ENCODE measurements around the gene HSD17B12.

HSD17B12 gene

GRCh38 chr11:43874738-43875137 lies 194.2 kb downstream of the HSD17B12 start:
- no peak for DNase-seq

- no peak for DNase-seq
Observed at GRCh38 chr11:43879789-43880639, 199.5 kb downstream of the HSD17B12 start.

- peak; percentile 91 to 92 for DNase-seq
Observed at GRCh38 chr11:43880640-43881159, 200.2 kb downstream of the HSD17B12 start, which contains the start of gene ALKBH3. Gene ALKBH3 (plus strand): TSS chr11:43880831. CDS start chr11:43882653, 1,822 bp downstream.

GRCh38 chr11:43892851-43893250 lies 212.3 kb downstream of the HSD17B12 start:
- no peak for DNase-seq

GRCh38 chr11:43894546-43894945 lies 214.0 kb downstream of the HSD17B12 start:
- DNase-seq: no peak

GRCh38 chr11:43895601-43896000 lies 215.1 kb downstream of the HSD17B12 start:
- DNase-seq: no peak

- no peak for DNase-seq
Observed at GRCh38 chr11:43898574-43898973, 218.0 kb downstream of the HSD17B12 start.

GRCh38 chr11:43899094-43899493 lies 218.6 kb downstream of the HSD17B12 start:
- DNase-seq: no peak

- DNase-seq: no peak
Observed at GRCh38 chr11:43901551-43901950, 221.0 kb downstream of the HSD17B12 start.

- no peak for DNase-seq
Observed at GRCh38 chr11:43903078-43903477, 222.5 kb downstream of the HSD17B12 start.

GRCh38 chr11:43903969-43904368 lies 223.4 kb downstream of the HSD17B12 start:
- DNase-seq: no peak

- no peak for DNase-seq
Observed at GRCh38 chr11:43904742-43905535, 224.4 kb downstream of the HSD17B12 start.

- no peak for DNase-seq
Observed at GRCh38 chr11:43905813-43906241, 225.3 kb downstream of the HSD17B12 start.
